Astrocyte of the spinal cord (primary cell): Measurements from ENCODE around the gene MBD5.

Experiments used
- DNase-seq: peaks from one replicate; pipeline ENCODE4 v3.0.0; 2011; ENCODE audit warnings: low read depth, low spot score
- H3K4me3 ChIP-seq: 2 replicates; pipeline ENCODE4 v1.5.1; 2011; ENCODE audit warnings: low read depth, mild to moderate bottlenecking, low read length, moderate library complexity
- in situ Hi-C: cut with HindIII; loops from 2 replicates; pipeline ENCODE4 v1.10.0; 2017; ENCODE audit warnings: low sequenced_read_pairs
- TF ChIP-seq, protein P1 (sequence below): IDR thresholded peaks from 2 replicates; pipeline ENCODE4 v1.5.1; 2012; ENCODE audit warnings: low read depth, mild to moderate bottlenecking, low read length, inconsistent platforms

The MBD5 gene

DNA sequence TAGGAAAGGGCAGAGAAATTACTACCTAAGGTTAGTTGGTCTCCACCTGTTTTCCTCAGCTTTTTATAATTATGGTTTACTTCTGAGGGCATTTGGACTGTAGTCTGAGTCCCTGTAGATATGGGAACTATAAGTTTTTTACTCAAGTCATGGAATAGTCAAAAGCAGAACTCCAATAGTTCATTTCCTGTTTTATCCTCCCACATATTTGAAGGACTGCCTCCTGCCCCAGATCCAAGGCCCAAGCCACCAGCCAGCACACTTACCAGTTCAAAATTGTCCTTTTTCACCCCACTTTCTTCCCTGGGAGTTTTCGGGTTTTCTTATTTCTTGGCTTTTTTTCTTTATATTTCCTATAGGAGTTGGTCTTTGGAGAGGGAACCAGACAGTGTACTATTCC is 164.1 kb downstream of the MBD5 start:
- no peak overlapping the region for H3K4me3 ChIP-seq
- TF ChIP-seq, protein P1, sequence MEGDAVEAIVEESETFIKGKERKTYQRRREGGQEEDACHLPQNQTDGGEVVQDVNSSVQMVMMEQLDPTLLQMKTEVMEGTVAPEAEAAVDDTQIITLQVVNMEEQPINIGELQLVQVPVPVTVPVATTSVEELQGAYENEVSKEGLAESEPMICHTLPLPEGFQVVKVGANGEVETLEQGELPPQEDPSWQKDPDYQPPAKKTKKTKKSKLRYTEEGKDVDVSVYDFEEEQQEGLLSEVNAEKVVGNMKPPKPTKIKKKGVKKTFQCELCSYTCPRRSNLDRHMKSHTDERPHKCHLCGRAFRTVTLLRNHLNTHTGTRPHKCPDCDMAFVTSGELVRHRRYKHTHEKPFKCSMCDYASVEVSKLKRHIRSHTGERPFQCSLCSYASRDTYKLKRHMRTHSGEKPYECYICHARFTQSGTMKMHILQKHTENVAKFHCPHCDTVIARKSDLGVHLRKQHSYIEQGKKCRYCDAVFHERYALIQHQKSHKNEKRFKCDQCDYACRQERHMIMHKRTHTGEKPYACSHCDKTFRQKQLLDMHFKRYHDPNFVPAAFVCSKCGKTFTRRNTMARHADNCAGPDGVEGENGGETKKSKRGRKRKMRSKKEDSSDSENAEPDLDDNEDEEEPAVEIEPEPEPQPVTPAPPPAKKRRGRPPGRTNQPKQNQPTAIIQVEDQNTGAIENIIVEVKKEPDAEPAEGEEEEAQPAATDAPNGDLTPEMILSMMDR = no peak
- DNase-seq = no peak
- in situ Hi-C loops = no loop called here

DNA sequence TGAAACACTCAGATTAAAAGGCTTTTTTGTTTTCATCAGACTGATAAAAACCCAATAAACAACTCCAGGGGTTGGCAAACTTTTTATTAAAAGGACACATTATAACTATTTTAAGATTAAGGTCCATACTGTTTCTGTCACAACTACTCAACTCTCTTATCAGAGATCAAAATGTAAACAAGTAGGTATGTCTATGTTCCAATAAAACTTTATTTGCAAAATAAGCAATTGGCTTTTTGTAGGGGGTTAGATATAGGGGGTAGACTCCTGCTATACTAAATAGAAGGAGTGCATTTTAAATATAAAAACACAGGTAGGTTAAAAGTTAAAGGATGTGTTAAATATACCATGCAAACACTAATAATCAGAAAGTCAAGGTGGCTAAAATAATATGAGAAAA is 174.0 kb downstream of the MBD5 start:
- TF ChIP-seq, protein P1 = no peak
- in situ Hi-C loops = no loop called here
- no peak overlapping the region for H3K4me3 ChIP-seq
- DNase-seq = no peak

DNA sequence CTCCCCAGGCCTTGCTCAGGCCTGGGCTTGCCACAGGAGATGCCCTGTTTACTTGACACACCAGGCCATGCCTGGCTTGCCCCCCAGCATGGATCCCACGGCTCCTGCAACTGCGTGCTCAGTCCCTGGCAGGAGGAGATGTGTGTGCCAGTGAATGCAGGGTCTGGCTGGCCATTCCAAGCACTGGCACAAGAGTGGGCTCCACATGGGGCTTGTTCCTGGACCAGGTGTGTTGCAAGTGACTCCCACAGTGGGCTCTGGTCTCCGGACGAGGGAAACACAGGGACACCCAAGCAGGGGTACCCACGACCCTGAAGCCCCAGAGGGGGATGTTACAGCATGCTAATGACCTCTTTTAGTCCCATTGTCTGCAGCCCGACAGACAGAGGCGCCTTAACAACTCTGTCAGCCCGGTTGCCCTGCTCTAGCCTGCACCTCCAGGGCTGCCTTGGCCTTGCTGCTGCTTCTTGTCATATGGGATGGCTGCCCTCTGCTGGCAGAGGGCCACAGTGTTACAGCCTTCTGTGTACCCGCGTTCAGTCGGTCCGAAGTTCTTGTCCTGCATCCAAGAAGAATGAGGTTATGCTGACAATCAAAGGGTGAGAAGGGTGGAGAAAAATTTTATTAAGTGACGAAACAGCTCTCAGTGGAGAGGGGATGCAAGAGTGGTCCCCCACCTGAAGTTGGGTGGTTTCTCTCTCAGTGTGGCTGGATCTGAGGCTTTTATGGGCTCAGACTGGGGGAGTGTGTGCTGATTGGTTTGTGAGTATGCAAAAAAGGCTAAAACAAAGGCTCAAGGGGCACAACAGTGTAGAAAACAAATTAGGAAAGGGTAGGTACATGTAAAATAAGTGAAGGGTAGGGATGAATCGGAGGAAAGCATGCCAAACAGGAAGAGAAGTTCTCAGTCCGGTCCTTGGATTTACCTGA is 180.4 kb downstream of the MBD5 start:
- peak; percentile 27 for DNase-seq
- in situ Hi-C loops = no loop called here
- no peak overlapping the region for H3K4me3 ChIP-seq
- TF ChIP-seq, protein P1 = peak; percentile 38

DNA sequence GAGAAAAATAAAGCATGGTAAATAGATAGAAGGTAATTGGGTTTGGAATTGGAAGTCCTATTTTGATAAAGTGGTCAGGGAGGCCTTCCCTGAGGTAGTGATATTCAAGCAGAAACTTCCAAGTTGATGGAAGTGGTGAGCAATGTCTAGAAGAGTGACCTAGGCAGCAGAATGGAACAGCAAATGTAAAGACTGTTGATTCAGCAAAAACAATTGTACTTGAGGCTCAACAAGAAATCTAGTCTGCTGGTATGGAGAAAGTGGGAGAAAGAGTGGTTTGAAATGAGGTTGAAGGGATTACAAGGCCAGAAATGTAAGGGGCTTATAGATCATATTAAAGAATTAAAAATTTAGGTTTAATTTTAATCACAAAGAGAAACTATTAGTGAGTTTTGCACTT is 181.3 kb downstream of the MBD5 start:
- TF ChIP-seq, protein P1 = no peak
- no peak overlapping the region for H3K4me3 ChIP-seq
- in situ Hi-C loops = no loop called here

DNA sequence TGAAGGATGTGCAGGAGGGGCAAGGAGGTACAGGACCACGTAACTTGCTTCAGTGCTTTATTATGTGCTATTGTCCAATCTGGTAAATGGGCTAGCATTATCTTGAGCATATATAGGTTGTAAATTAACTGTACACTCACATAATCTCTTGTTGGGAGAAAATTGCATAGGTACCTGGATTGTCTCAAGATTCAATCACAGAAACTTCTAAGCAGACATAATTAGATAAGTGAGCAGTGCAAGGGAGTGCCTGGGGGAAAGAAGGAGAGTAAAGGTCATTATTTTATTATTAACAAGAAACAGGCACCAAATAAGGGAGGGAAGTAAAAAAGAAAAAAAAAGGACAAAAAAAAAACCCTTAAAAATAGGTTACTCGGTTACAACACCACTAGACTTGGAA is 186.2 kb downstream of the MBD5 start:
- in situ Hi-C loops = no loop called here
- DNase-seq = no peak
- TF ChIP-seq, protein P1 = no peak

More for the DNA sequence above, 181.3 kb downstream of the MBD5 start:
- no peak for DNase-seq

DNA sequence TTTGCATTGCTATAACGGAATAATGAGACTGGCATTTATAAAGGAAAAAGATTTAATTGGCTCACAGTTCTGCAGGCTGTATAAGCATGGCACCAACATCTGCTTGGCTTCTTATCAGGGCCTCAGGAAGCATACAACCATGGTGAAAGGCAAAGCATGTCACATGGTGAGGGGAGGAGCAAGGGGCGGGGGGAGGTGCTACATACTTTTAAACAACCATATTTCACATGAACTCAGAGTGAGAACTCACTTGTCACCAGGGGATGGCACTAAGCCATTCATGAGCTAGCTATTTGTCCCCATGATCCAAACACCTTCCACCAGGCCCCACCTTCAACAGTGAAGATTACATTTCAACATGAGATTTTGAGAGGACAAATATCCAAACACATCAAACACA is 188.7 kb downstream of the MBD5 start:
- in situ Hi-C loops = no loop called here
- no peak overlapping the region for H3K4me3 ChIP-seq
- no peak for DNase-seq
- TF ChIP-seq, protein P1 = no peak

More for the DNA sequence above, 186.2 kb downstream of the MBD5 start:
- no peak overlapping the region for H3K4me3 ChIP-seq
